Liver (tissue), 9 donors: Measurements from ENCODE around the gene VSIG2. TPM values are rescaled to one million over a fixed set of nuclear protein-coding genes. Genes with fewer than 3 reads are reported as not detected.

Experiments
- DNase-seq: peaks from one replicate; pipeline ENCODE4 v3.0.0-alpha.2; 2017; ENCODE audit warnings: low spot score
- H3K27ac ChIP-seq, 2 donors: one replicate each; pipeline ENCODE4 v1.7.0; 2013; ENCODE audit warnings: inconsistent platforms in 2 of 2, low read length in 2 of 2, control low read depth in 1 of 2, low read depth in 1 of 2, mild to moderate bottlenecking in 1 of 2
- H3K27me3 ChIP-seq, 4 donors: one replicate each; pipeline versions ENCODE4 v1.6.1 to v1.7.0; 2013; ENCODE audit warnings: low read length in 3 of 4, inconsistent platforms in 1 of 4, mild to moderate bottlenecking in 1 of 4, moderate library complexity in 1 of 4; ENCODE audit not compliant: control insufficient read depth in 4 of 4, insufficient read depth in 4 of 4
- H3K36me3 ChIP-seq, 4 donors: one replicate each; pipeline versions ENCODE4 v1.6.1 to v1.7.0; 2013; ENCODE audit warnings: low read length in 3 of 4, mild to moderate bottlenecking in 3 of 4, low read depth in 1 of 4, moderate library complexity in 1 of 4; ENCODE audit not compliant: control insufficient read depth in 4 of 4, insufficient read depth in 3 of 4
- H3K4me1 ChIP-seq, 4 donors: one replicate each; pipeline versions ENCODE4 v1.6.1 to v1.7.0; 2013; ENCODE audit warnings: low read length in 3 of 4, mild to moderate bottlenecking in 3 of 4, moderate library complexity in 1 of 4; ENCODE audit not compliant: control insufficient read depth in 4 of 4, insufficient read depth in 4 of 4
- H3K4me3 ChIP-seq, 3 donors: one replicate each; pipeline versions ENCODE4 v1.6.1 to v1.7.0; 2013; ENCODE audit warnings: low read length in 3 of 3, control low read depth in 1 of 3, low read depth in 1 of 3, mild to moderate bottlenecking in 1 of 3
- H3K9ac ChIP-seq, 2 donors: one replicate each; pipeline ENCODE4 v1.7.0; 2013; ENCODE audit warnings: low read length in 2 of 2, mild to moderate bottlenecking in 2 of 2, moderate library complexity in 2 of 2, control low read depth in 1 of 2, low read depth in 1 of 2
- H3K9me3 ChIP-seq, 4 donors: one replicate each; pipeline versions ENCODE4 v1.6.1 to v1.7.0; 2013; ENCODE audit warnings: low read length in 3 of 4; ENCODE audit not compliant: control insufficient read depth in 4 of 4
- ATF3 ChIP-seq: IDR thresholded peaks from 2 replicates; pipeline ENCODE4 v1.6.1; 2016; ENCODE audit warnings: antibody characterized with exemption
- CTCF ChIP-seq: fragments of 150-350 bp; IDR thresholded peaks from 2 replicates; pipeline ENCODE4 v1.5.1; 2017; ENCODE audit warnings: improper control_type of control experiment, low read depth, low read length; ENCODE audit not compliant: missing input control
- EGR1 ChIP-seq, 2 donors: IDR thresholded peaks; 2 replicates each; pipeline ENCODE4 v1.6.1; 2016 to 2018; ENCODE audit warnings: antibody characterized with exemption in 2 of 2, low read depth in 2 of 2
- NR2F2 ChIP-seq: IDR thresholded peaks from 2 replicates; pipeline ENCODE4 v1.6.1; 2016; ENCODE audit warnings: antibody characterized with exemption
- RXRA ChIP-seq, 2 donors: IDR thresholded peaks; 2 replicates each; pipeline ENCODE4 v1.6.1; 2017 to 2018; ENCODE audit warnings: antibody characterized with exemption in 2 of 2, mild to moderate bottlenecking in 1 of 2
- SP1 ChIP-seq: IDR thresholded peaks from 2 replicates; pipeline ENCODE4 v1.6.1; 2018; ENCODE audit warnings: antibody characterized with exemption, mild to moderate bottlenecking
- TAF1 ChIP-seq: conservative IDR thresholded peaks from 2 replicates; pipeline ENCODE4 v1.6.1; 2016; ENCODE audit warnings: antibody characterized with exemption, mild to moderate bottlenecking
- WGBS: extraction: QIAGEN DNeasy Blood & Tissue Kit; methylation state at CpG from one replicate; pipeline ENCODE4 v1.1.7; 2013; 5-methylcytosine and 5-hydroxymethylcytosine counted together
- polyA plus RNA-seq, 2 donors: library from polyadenylated mRNA; stranded (reverse) in 1 of 2; unstranded in 1 of 2; fragments of 200-250 nt in 1 of 2; fragments of >200 nt in 1 of 2; fragmentation: Nextera tagmentation in 1 of 2; extraction: Ambion mirVana in 1 of 2; gene quantifications; one replicate each; pipeline versions ENCODE4 v1.2.1 to v1.2.3, GENCODE V29; 2013 to 2015
- total RNA-seq, 2 donors: library from RNA; depleted of rRNA; stranded (reverse); fragments of >200 nt; gene quantifications; one replicate each; pipeline ENCODE4 v1.2.3, GENCODE V29; 2014
- TF ChIP-seq, protein P1 (sequence below): IDR thresholded peaks from 2 replicates; pipeline ENCODE4 v1.6.1; 2016; ENCODE audit warnings: antibody characterized with exemption
- donor health status: healthy.
- donor health status: healthy.
- donor health status: healthy.
- donor health status: healthy.
- donor health status: healthy.

The VSIG2 gene
- total and polyA plus RNA-seq, 4 donors = 0.51 to 1.3 (median 0.75) TPM; not detected in 1

GRCh38 chr11:124700028-124700427, 52.0 kb downstream of the VSIG2 start (continued):
- TF ChIP-seq CTCF (no peak), NR2F2 (no peak), ATF3 (no peak)

- DNase-seq = no peak
- Histone ChIP-seq H3K27ac (no peak overlapping the region), H3K27me3 (no peaks in the 10 kb centered on the region), H3K9ac (no peak overlapping the region), H3K4me3 (no peak overlapping the region), H3K9me3 (peaks cover 0 to 2% (median 0%) of the 10 kb centered on the region in 4 donors), H3K36me3 (no peaks in the 10 kb centered on the region), H3K4me1 (no peaks in the 10 kb centered on the region)
- TF ChIP-seq, protein P1, sequence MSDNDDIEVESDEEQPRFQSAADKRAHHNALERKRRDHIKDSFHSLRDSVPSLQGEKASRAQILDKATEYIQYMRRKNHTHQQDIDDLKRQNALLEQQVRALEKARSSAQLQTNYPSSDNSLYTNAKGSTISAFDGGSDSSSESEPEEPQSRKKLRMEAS = no peak
- TF ChIP-seq TAF1 (no peak), EGR1 (IDR thresholded peaks at IDR 0.05; ENCODE audit: low read depth in 2 of 2) (no peak), CTCF (no peak), NR2F2 (no peak), ATF3 (no peak), SP1 (no peak), RXRA (IDR thresholded peaks at IDR 0.05) (no peak)
- 73% methylated on average over 1 of the region's 1 CpG for WGBS
These were observed 52.5 kb downstream of the VSIG2 start for GRCh38 chr11:124699547-124699946.

Other genes with a start within 250 kb of the VSIG2 start
- gene OR8B12, start 208.6 kb downstream of the VSIG2 start, total RNA-seq = not detected
- gene OR8B12, start 208.6 kb downstream of the VSIG2 start, polyA plus RNA-seq = not detected
- gene OR8A1, start 182.3 kb downstream of the VSIG2 start, total RNA-seq = not detected
- gene OR8A1, start 182.3 kb downstream of the VSIG2 start, polyA plus RNA-seq = not detected
- not detected for gene PANX3, start 140.8 kb downstream of the VSIG2 start, total RNA-seq
- gene PANX3, start 140.8 kb downstream of the VSIG2 start, polyA plus RNA-seq = not detected
- gene TBRG1, start 129.4 kb downstream of the VSIG2 start, total RNA-seq = 10 to 100 TPM; 13.4 to 18.7 TPM
- 10 to 100 TPM; 14.3 to 32.4 TPM for gene TBRG1, start 129.4 kb downstream of the VSIG2 start, polyA plus RNA-seq
- gene SIAE, start 78.5 kb downstream of the VSIG2 start, total RNA-seq = 10 to 100 TPM in 1 of 2 donors, 1 to 10 TPM in 1; 6.4 to 11.5 TPM
- gene SIAE, start 78.5 kb downstream of the VSIG2 start, polyA plus RNA-seq = 10 to 100 TPM; 11.0 to 33.9 TPM
- gene SPA17, start 78.4 kb downstream of the VSIG2 start, total RNA-seq = 1 to 10 TPM; 1.2 to 3.2 TPM
- 1 to 10 TPM in 1 of 2 donors, under 1 TPM in 1; 0.47 to 2.5 TPM for gene SPA17, start 78.4 kb downstream of the VSIG2 start, polyA plus RNA-seq
- 1 to 10 TPM in 1 of 2 donors, not detected in 1; 1.7 TPM for gene NRGN, start 12.3 kb downstream of the VSIG2 start, total RNA-seq
- gene NRGN, start 12.3 kb downstream of the VSIG2 start, polyA plus RNA-seq = 1 to 10 TPM in 1 of 2 donors, under 1 TPM in 1; 0.51 to 1.6 TPM
- gene ESAM, start 10.0 kb upstream of the VSIG2 start, total RNA-seq = 1 to 10 TPM; 4.0 to 9.8 TPM
- gene ESAM, start 10.0 kb upstream of the VSIG2 start, polyA plus RNA-seq = 10 to 100 TPM in 1 of 2 donors, 1 to 10 TPM in 1; 9.9 to 15.6 TPM
- 1 to 10 TPM; 3.0 to 7.7 TPM for gene MSANTD2, start 48.2 kb upstream of the VSIG2 start, total RNA-seq
- gene MSANTD2, start 48.2 kb upstream of the VSIG2 start, polyA plus RNA-seq = 1 to 10 TPM; 1.6 to 1.7 TPM
- 1 to 10 TPM; 1.1 to 1.2 TPM for gene ROBO3, start 113.2 kb upstream of the VSIG2 start, total RNA-seq
- gene ROBO3, start 113.2 kb upstream of the VSIG2 start, polyA plus RNA-seq = 1 to 10 TPM; 1.6 to 2.2 TPM
- gene ROBO4, start 145.6 kb upstream of the VSIG2 start, total RNA-seq = 10 to 100 TPM in 1 of 2 donors, 1 to 10 TPM in 1; 6.4 to 17.2 TPM
- 1 to 10 TPM; 2.5 to 8.7 TPM for gene ROBO4, start 145.6 kb upstream of the VSIG2 start, polyA plus RNA-seq
- gene HEPN1, start 167.0 kb upstream of the VSIG2 start, total RNA-seq = not detected
- 1 to 10 TPM in 1 of 2 donors, under 1 TPM in 1; 0.22 to 2.6 TPM for gene HEPN1, start 167.0 kb upstream of the VSIG2 start, polyA plus RNA-seq
- gene HEPACAM, start 183.8 kb upstream of the VSIG2 start, total RNA-seq = 1 to 10 TPM in 1 of 2 donors, not detected in 1; 3.3 TPM
- gene HEPACAM, start 183.8 kb upstream of the VSIG2 start, polyA plus RNA-seq = 1 to 10 TPM in 1 of 2 donors, under 1 TPM in 1; 0.79 to 7.1 TPM
- gene CCDC15, start 201.9 kb upstream of the VSIG2 start, total RNA-seq = 1 to 10 TPM; 1.2 to 3.5 TPM
- under 1 TPM; 0.35 to 0.60 TPM for gene CCDC15, start 201.9 kb upstream of the VSIG2 start, polyA plus RNA-seq